Activated CD8-positive, alpha-beta memory T cell treated with anti-CD3 and anti-CD28 coated beads for 4 hours (primary cell): ENCODE measurements around the gene MYL10.
A peak's percentile ranks its signal among the peaks of the same experiment; 100 is the strongest.
"Not testable (repeated sequence)": the region's sequence is repeated elsewhere in the genome, so short reads cannot be mapped to it uniquely, and the experiment has no call there.

Experiments used
- DNase-seq, 2 donors: peaks; one replicate each; pipeline ENCODE4 v3.0.0-alpha.2; 2020; ENCODE audit warnings: low read depth in 2 of 2

Gene MYL10

GRCh38 chr7:101618916-101619315 is 10.2 kb downstream of the MYL10 start:
- no peak for DNase-seq

- no peak for DNase-seq
Measured at GRCh38 chr7:101618207-101618839, 10.8 kb downstream of the MYL10 start.

- no peak for DNase-seq
Measured at GRCh38 chr7:101617451-101618206, 11.5 kb downstream of the MYL10 start.

GRCh38 chr7:101615446-101615845 is 13.7 kb downstream of the MYL10 start:
- no peak for DNase-seq

GRCh38 chr7:101614939-101615302 is 14.2 kb downstream of the MYL10 start:
- no peak for DNase-seq

GRCh38 chr7:101614098-101614938 is 14.8 kb downstream of the MYL10 start:
- DNase-seq: no peak

GRCh38 chr7:101612885-101613515 is 16.1 kb downstream of the MYL10 start:
- no peak for DNase-seq

GRCh38 chr7:101608772-101609713 is 20.1 kb downstream of the MYL10 start:
- no peak for DNase-seq

GRCh38 chr7:101606498-101606923 is 22.6 kb downstream of the MYL10 start:
- DNase-seq: no peak

GRCh38 chr7:101605611-101606497 is 23.2 kb downstream of the MYL10 start:
- no peak for DNase-seq

- not testable (repeated sequence) for DNase-seq
Measured at GRCh38 chr7:101604934-101605332, 24.2 kb downstream of the MYL10 start.

GRCh38 chr7:101604331-101604933 is 24.7 kb downstream of the MYL10 start:
- no peak for DNase-seq

GRCh38 chr7:101602484-101603241 is 26.4 kb downstream of the MYL10 start:
- DNase-seq: peak; percentile 2 to 20

- DNase-seq: no peak
Measured at GRCh38 chr7:101602082-101602481, 27.0 kb downstream of the MYL10 start.

GRCh38 chr7:101599787-101600186 is 29.3 kb downstream of the MYL10 start:
- no peak for DNase-seq

GRCh38 chr7:101598986-101599771 is 29.9 kb downstream of the MYL10 start:
- no peak for DNase-seq

GRCh38 chr7:101598422-101598985 is 30.6 kb downstream of the MYL10 start:
- no peak for DNase-seq

GRCh38 chr7:101597941-101598340 is 31.2 kb downstream of the MYL10 start:
- no peak for DNase-seq
